ENCODE measurements around the gene PTPRK. TPM values are rescaled to one million over a fixed set of nuclear protein-coding genes. Genes with fewer than 3 reads are reported as not detected.

Gene PTPRK
- total and polyA plus RNA-seq, 2 of the 8 experiments (the other 6 are each of a cell fraction or from before 2014, with no cell fraction given): 11.4 to 47.3 TPM

DNA sequence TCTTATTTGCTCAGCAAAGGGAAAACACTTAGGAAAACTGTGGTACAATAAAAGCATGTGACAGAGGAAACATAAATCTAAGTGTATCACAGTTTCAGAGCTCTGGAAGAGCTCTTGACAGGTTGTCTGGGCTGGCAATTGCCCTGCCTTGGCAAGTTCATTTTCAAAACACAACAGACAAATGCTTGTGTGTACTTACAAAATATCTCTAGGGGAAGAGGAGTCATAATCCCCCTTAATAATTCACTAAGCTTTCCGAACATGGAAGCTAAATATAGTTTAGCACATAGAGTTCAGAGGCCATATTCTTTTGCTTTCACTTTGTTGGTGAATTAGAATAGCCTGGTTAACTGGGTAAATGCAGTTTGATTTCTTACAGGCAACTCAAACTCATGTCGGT is 407.9 kb downstream of the PTPRK start:
- Histone ChIP-seq H3K36me3 (ENCODE audit: control insufficient read depth in 2 of 4, insufficient read depth in 4 of 4, low read length in 3 of 4) (no peaks in the 10 kb centered on the region), H3K23me2 (ENCODE audit: low read depth, low read length) (no peaks in the 10 kb centered on the region; the same call in 1 of the 2 replicates), H2BK20ac (ENCODE audit: low read length) (no peak overlapping the region), H3K4me1 (replicated peaks in 1 of 4; ENCODE audit: control insufficient read depth in 3 of 4, insufficient read depth in 4 of 4, low read length in 3 of 4) (no peaks in the 10 kb centered on the region), H3K23ac (ENCODE audit: insufficient read length) (no peak overlapping the region), H4K91ac (replicated peaks; ENCODE audit: insufficient read length, low read length) (no peak overlapping the region), H4K5ac (ENCODE audit: insufficient read length, low read depth, low read length) (no peak overlapping the region), H3K79me1 (ENCODE audit: low read depth, low read length) (no peaks in the 10 kb centered on the region), H2BK120ac (replicated peaks; ENCODE audit: low read depth, low read length) (no peak overlapping the region), H3K56ac (replicated peaks; ENCODE audit: insufficient read length, low read depth, low read length) (no peak overlapping the region), H2BK15ac (ENCODE audit: low read length) (no peak overlapping the region), H3K14ac (ENCODE audit: insufficient read length) (no peak overlapping the region), H3K27me3 (replicated peaks in 1 of 4; ENCODE audit: control insufficient read depth in 3 of 4, extremely low read depth in 1 of 4, insufficient read depth in 3 of 4, low read length in 3 of 4) (no peaks in the 10 kb centered on the region), H3K4ac (replicated peaks; ENCODE audit: insufficient read length, low read depth, low read length) (no peak overlapping the region), H2BK5ac (ENCODE audit: low read depth, low read length) (no peak overlapping the region), H4K8ac (ENCODE audit: extremely low read depth, insufficient read depth, low read length) (no peak overlapping the region), H2AFZ (ENCODE audit: low read length) (no peak overlapping the region), H3K79me2 (ENCODE audit: control insufficient read depth in 1 of 2, insufficient read depth in 2 of 2, low read length in 2 of 2) (no peaks in the 10 kb centered on the region), H3K18ac (ENCODE audit: extremely low read depth, low read length) (no peak overlapping the region), H3K27ac (ENCODE audit: low read depth, low read length) (no peak overlapping the region), H3K9me3 (ENCODE audit: insufficient read depth in 2 of 2, low read depth in 1 of 2, low read length in 1 of 2) (no peaks in the 10 kb centered on the region), H3K9ac (replicated peaks in 1 of 4; ENCODE audit: extremely low read depth in 1 of 4, low read depth in 3 of 4, low read length in 3 of 4) (no peak overlapping the region), H2AK5ac (ENCODE audit: low read depth, low read length) (no peak overlapping the region), H3K4me2 (ENCODE audit: insufficient read depth in 1 of 2, low read depth in 2 of 2, low read length in 2 of 2) (no peak overlapping the region), H4K20me1 (replicated peaks in 1 of 2; ENCODE audit: control insufficient read depth in 1 of 2, insufficient read depth in 2 of 2, low read length in 2 of 2) (peaks cover 0 to 2% of the 10 kb centered on the region in 2 experiments), H2BK12ac (ENCODE audit: low read depth, low read length) (no peak overlapping the region), H3K4me3 (ENCODE audit: extremely low read depth in 1 of 4, insufficient read depth in 2 of 4, low read depth in 3 of 4, low read length in 4 of 4) (no peak overlapping the region)
- DNase-seq (ENCODE audit: low read depth in 1 of 2, low spot score in 2 of 2) (no peak), FAIRE-seq (no peak)
- TF ChIP-seq GABPA (IDR thresholded peaks at IDR 0.05; ENCODE audit: borderline replicate concordance, insufficient read depth, low read length) (no peak), SP4 (IDR thresholded peaks at IDR 0.05; ENCODE audit: low read length) (no peak), TBP (IDR thresholded peaks at IDR 0.05; ENCODE audit: low read depth, low read length) (no peak), SIX5 (IDR thresholded peaks at IDR 0.05; ENCODE audit: low read depth, low read length) (no peak), SP2 (IDR thresholded peaks at IDR 0.05; ENCODE audit: low read length) (no peak), SRF (IDR thresholded peaks at IDR 0.05; ENCODE audit: low read depth, low read length) (no peak), SIRT6 (IDR thresholded peaks at IDR 0.05; ENCODE audit: low read length) (no peak), ATF3 (IDR thresholded peaks at IDR 0.05; ENCODE audit: insufficient read depth, low read depth, low read length) (no peak), EGR1 (IDR thresholded peaks at IDR 0.05; ENCODE audit: borderline replicate concordance, low read depth, low read length) (no peak), USF2 (IDR thresholded peaks at IDR 0.05; ENCODE audit: low read length) (no peak), CHD2 (IDR thresholded peaks at IDR 0.05; ENCODE audit: low read length) (no peak), HDAC6 (IDR thresholded peaks at IDR 0.05; ENCODE audit: low read depth, low read length) (no peak), NANOG (IDR thresholded peaks at IDR 0.05; ENCODE audit: insufficient read depth, low read depth, low read length, poor library complexity, severe bottlenecking) (no peak), SAP30 (IDR thresholded peaks at IDR 0.05; ENCODE audit: insufficient read depth, insufficient replicate concordance, low read length) (no peak)
- 82% methylated on average over 2 of the region's 2 CpGs; no CpG with 5 or more reads in 1 of the 2 experiments for WGBS, 2 experiments (ENCODE audit: extremely low coverage in 1 of 2, insufficient coverage in 1 of 2, insufficient read length in 1 of 2, insufficient replicate concordance in 2 of 2, low coverage in 1 of 2, low lambda C conversion rate in 2 of 2, missing lambda C conversion rate in 1 of 2)
- ChIA-PET CTCF (ENCODE audit: partially characterized antibody) (interaction anchor here (0.5 kb wide), 1 partner anchor 772 kb away, joined by 3 read pairs; no protein-coding TSS in a partner anchor), POLR2A (ENCODE audit: partially characterized antibody) (no interaction called here)
